HepG2 (cell line): ENCODE results near the gene TMEM220. TPM values are rescaled to one million over a fixed set of nuclear protein-coding genes. Genes with fewer than 3 reads are reported as not detected.
"Not testable (repeated sequence)": the region's sequence is repeated elsewhere in the genome, so short reads cannot be mapped to it uniquely, and the experiment has no call there.

Source experiments
- ATAC-seq: fragments of 200-7000 bp; cut with Tn5 transposase; 3 replicates; pipeline ENCODE4 v1.9.1; 2020; ENCODE audit warnings: mild to moderate bottlenecking, moderate library complexity
- BruUV-seq: library from RNA; stranded (reverse); fragments of 400-500 nt; replicated peaks from 2 replicates; lab custom pipeline; 2021; lab: Mats Ljungman, UMichigan
- CTCF ChIA-PET: fragments of 300-600 bp; formaldehyde crosslinking; extraction: SDS; loops from one replicate; lab custom pipeline; 2021; ENCODE audit warnings: low total read pairs, inconsistent platforms, low intra/inter-chr PET ratio; lab: Yijun Ruan, JAX
- POLR2A ChIA-PET: fragments of 350-600 bp; sonication (Branson Sonifier 250); formaldehyde crosslinking; loops from one replicate; lab custom pipeline; 2020; ENCODE audit warnings: antibody characterized with exemption, inconsistent platforms; lab: Yijun Ruan, JAX
- DNase-seq: peaks from one replicate; pipeline ENCODE4 v3.0.0-alpha.2; 2015; ENCODE audit warnings: low spot score
- FAIRE-seq: peaks from 3 replicates; lab custom pipeline; 2011; peaks lifted over from hg19 to GRCh38; lab: Jason Lieb, UNC
- H2AFZ ChIP-seq: one replicate; pipeline ENCODE4 v1.6.1; 2011; ENCODE audit warnings: low read length, inconsistent platforms
- H3K27ac ChIP-seq: fragments of 300-600 bp; 3 replicates; pipeline ENCODE4 v1.8.0; 2011; ENCODE audit warnings: mixed run types, mild to moderate bottlenecking, mixed read lengths, low read length, inconsistent platforms; ENCODE audit not compliant: insufficient read depth; ENCODE audit errors: extremely low read length
- H3K27me3 ChIP-seq, 2 experiments: fragments of 200-600 bp in 1 of 2; 2 replicates in 1 of 2; 3 replicates in 1 of 2; pipeline versions ENCODE4 v1.6.0 to v1.8.0; 2011; ENCODE audit warnings: low read length in 2 of 2, mild to moderate bottlenecking in 2 of 2, moderate library complexity in 2 of 2, inconsistent platforms in 1 of 2; ENCODE audit not compliant: insufficient read depth in 2 of 2, control insufficient read depth in 1 of 2
- H3K36me3 ChIP-seq, 2 experiments: fragments of 200-600 bp in 1 of 2; replicated peaks in 1 of 2; 2 replicates in 1 of 2; 3 replicates in 1 of 2; pipeline versions ENCODE4 v1.5.1 to v1.8.0; 2011; ENCODE audit warnings: low read length in 2 of 2, inconsistent platforms in 1 of 2; ENCODE audit not compliant: insufficient read depth in 2 of 2, control insufficient read depth in 1 of 2
- H3K4me1 ChIP-seq: 2 replicates; pipeline ENCODE4 v1.5.1; 2012; ENCODE audit warnings: low read length, inconsistent platforms; ENCODE audit not compliant: insufficient read depth
- H3K4me2 ChIP-seq: 2 replicates; pipeline ENCODE4 v1.6.0; 2011; ENCODE audit warnings: low read depth, low read length, inconsistent platforms
- H3K4me3 ChIP-seq, 3 experiments: fragments of 200-600 bp in 1 of 3; sonication (generic), shearing (Covaris generic) in 1 of 3; replicated peaks in 1 of 3; 2 replicates each; pipeline ENCODE4 v1.5.1; 2011 to 2016; ENCODE audit warnings: low read length in 3 of 3, inconsistent platforms in 2 of 3, low read depth in 2 of 3, mild to moderate bottlenecking in 2 of 3, control low read depth in 1 of 3, mixed read lengths in 1 of 3; ENCODE audit not compliant: insufficient read depth in 1 of 3
- H3K79me2 ChIP-seq: one replicate; pipeline ENCODE4 v1.6.1; 2011; ENCODE audit warnings: low read length, inconsistent platforms; ENCODE audit not compliant: insufficient read depth
- H3K9ac ChIP-seq: 2 replicates; pipeline ENCODE4 v1.6.0; 2011; ENCODE audit warnings: mild to moderate bottlenecking, low read depth, low read length, inconsistent platforms; ENCODE audit not compliant: insufficient read depth
- H3K9me3 ChIP-seq: 2 replicates; pipeline ENCODE4 v1.5.1; 2012; ENCODE audit warnings: mild to moderate bottlenecking, low read length
- H4K20me1 ChIP-seq: 2 replicates; pipeline ENCODE4 v1.6.0; 2011; ENCODE audit warnings: inconsistent platforms, mild to moderate bottlenecking, low read length, moderate library complexity; ENCODE audit not compliant: insufficient read depth
- ATAD3A ChIP-seq: sonication (generic); formaldehyde crosslinking; IDR thresholded peaks from 2 replicates; pipeline ENCODE4 v1.4.0; 2020; ENCODE audit warnings: missing genetic modification reagents
- HOXA9 ChIP-seq: sonication (generic); formaldehyde crosslinking; IDR thresholded peaks from 2 replicates; pipeline ENCODE4 v1.8.1; 2022; ENCODE audit warnings: missing genetic modification reagents, mild to moderate bottlenecking, moderate library complexity, borderline replicate concordance
- PLRG1 ChIP-seq: fragments of 450-650 bp; conservative IDR thresholded peaks from 2 replicates; pipeline ENCODE4 v1.6.1; 2016
- ZNF121 ChIP-seq: sonication (generic); formaldehyde crosslinking; IDR thresholded peaks from 2 replicates; pipeline ENCODE4 v1.5.0; 2020; ENCODE audit warnings: mild to moderate bottlenecking, missing genetic modification reagents
- ZNF747 ChIP-seq: sonication (generic); formaldehyde crosslinking; IDR thresholded peaks from 2 replicates; pipeline ENCODE4 v1.8.1; 2023; ENCODE audit warnings: missing genetic modification reagents, mild to moderate bottlenecking, borderline replicate concordance
- ZNF841 ChIP-seq: sonication (generic); formaldehyde crosslinking; IDR thresholded peaks from 2 replicates; pipeline ENCODE4 v1.8.1; 2023; ENCODE audit warnings: missing genetic modification reagents, borderline replicate concordance
- WGBS: methylation state at CpG from one replicate; pipeline ENCODE4 v1.1.6; 2017; ENCODE audit warnings: low lambda C conversion rate; 5-methylcytosine and 5-hydroxymethylcytosine counted together
- in situ Hi-C: cut with HindIII; loops from 2 replicates; pipeline ENCODE4 v1.10.0; 2017; ENCODE audit warnings: low pct_unique_long_range_greater_than_20kb; ENCODE audit not compliant: extremely low pct_ligation_motif_present
- intact Hi-C: fragments of 100-400 bp; cut with micrococcal nuclease; formaldehyde crosslinking; loops from one replicate; pipeline ENCODE4 v1.10.0; 2022; ENCODE audit not compliant: unreplicated experiment
- polyA plus RNA-seq, 8 experiments: library from polyadenylated mRNA; depleted of rRNA in 3 of 8; stranded (reverse) in 7 of 8; unstranded in 1 of 8; fragments of >200 nt; fragmentation: Illumina TruSeq in 4 of 8; extraction: Trizol in 4 of 8; gene quantifications; 2 replicates each; pipeline versions ENCODE4 v1.2.1 to v1.2.3, GENCODE V29; 2011 to 2016; ENCODE audit warnings: low read depth in 4 of 8, missing spikeins in 1 of 8, mixed read lengths in 1 of 8; ENCODE audit not compliant: insufficient read depth in 1 of 8
- total RNA-seq, 5 experiments: library from RNA; depleted of rRNA; stranded (reverse); fragments of >200 nt; fragmentation: Illumina TruSeq; extraction: Trizol; gene quantifications; 2 replicates each; pipeline ENCODE4 v1.2.3, GENCODE V29; 2016; ENCODE audit warnings: low read depth in 1 of 5

The TMEM220 gene
- total and polyA plus RNA-seq, 2 of the 13 experiments (the other 11 are each of a cell fraction or from before 2014, with no cell fraction given) = 1.3 to 2.2 TPM

- WGBS = 28% methylated on average over 3 of the region's 3 CpGs
- no TSS peak for BruUV-seq
- DNase-seq (no peak), FAIRE-seq (no peak), ATAC-seq (no peak)
- CTCF ChIA-PET = no interaction called here
- H3K4me3 ChIP-seq = no peak overlapping the region
- no peak overlapping the region for H3K9ac ChIP-seq
- no peak overlapping the region for H3K4me2 ChIP-seq
- peaks cover 30% of the 10 kb centered on the region for H3K4me1 ChIP-seq
- no peak overlapping the region for H2AFZ ChIP-seq
- H3K36me3 ChIP-seq = no peaks in the 10 kb centered on the region
- no peaks in the 10 kb centered on the region for H4K20me1 ChIP-seq
- H3K27me3 ChIP-seq = peaks cover 0 to 4% of the 10 kb centered on the region in 2 experiments; a peak in 1 of 5 replicates
- in situ Hi-C loops = no loop called here
- intact Hi-C loops = loop anchor here (5.0 kb wide), 1 partner anchor 36 kb away; the partner anchor contains the start of genes ADPRM and SCO1
- no peaks in the 10 kb centered on the region for H3K79me2 ChIP-seq
- TF ChIP-seq PLRG1 = no peak
- TF ChIP-seq ZNF747 = no peak
- TF ChIP-seq ATAD3A (CRISPR knock-in tag) = no peak
- no peak for TF ChIP-seq ZNF121 (CRISPR knock-in tag)
- no peak for TF ChIP-seq ZNF841 (CRISPR knock-in tag)
- TF ChIP-seq HOXA9 (CRISPR knock-in tag) = no peak
- POLR2A ChIA-PET = no interaction called here
- no peak overlapping the region for H3K27ac ChIP-seq
- H3K9me3 ChIP-seq = no peaks in the 10 kb centered on the region
These were observed 3.8 kb upstream of the TMEM220 start for GRCh38 chr17:10733666-10734065.

- H3K9ac ChIP-seq, H3K36me3 ChIP-seq, H2AFZ ChIP-seq, H3K27me3 ChIP-seq, ATAC-seq, H3K4me2 ChIP-seq, CTCF ChIA-PET, H3K4me3 ChIP-seq, in situ Hi-C loops, H3K79me2 ChIP-seq, H3K9me3 ChIP-seq, FAIRE-seq, DNase-seq, POLR2A ChIA-PET, H3K27ac ChIP-seq, H4K20me1 ChIP-seq, BruUV-seq: not testable (repeated sequence)
- 78% methylated on average over 5 of the region's 6 CpGs for WGBS
- peaks cover 15% of the 10 kb centered on the region for H3K4me1 ChIP-seq
- intact Hi-C loops = loop anchor here (5.0 kb wide), 1 partner anchor 35 kb away; the partner anchor contains the start of genes ADPRM and SCO1
These were observed 2.3 kb upstream of the TMEM220 start for GRCh38 chr17:10732121-10732520.
